GM21447 (cell line): ENCODE results near the gene CACNA2D1.
"Not testable (repeated sequence)": the region's sequence is repeated elsewhere in the genome, so short reads cannot be mapped to it uniquely, and the experiment has no call there.

Experiments used
- ATAC-seq: cut with Tn5 transposase; IDR thresholded peaks from one replicate; pipeline ENCODE4 v1.9.1; 2021; ENCODE audit not compliant: unreplicated experiment

Gene CACNA2D1

GRCh38 chr7:82173400-82174021 lies 270.1 kb downstream of the CACNA2D1 start:
- ATAC-seq: no peak

- no peak for ATAC-seq
Observed at GRCh38 chr7:82172881-82173280, 270.7 kb downstream of the CACNA2D1 start.

GRCh38 chr7:82172017-82172416 lies 271.6 kb downstream of the CACNA2D1 start:
- no peak for ATAC-seq

- ATAC-seq: no peak
Observed at GRCh38 chr7:82167558-82168314, 275.8 kb downstream of the CACNA2D1 start.

- ATAC-seq: no peak
Observed at GRCh38 chr7:82166260-82167015, 277.1 kb downstream of the CACNA2D1 start.

GRCh38 chr7:82164813-82165212 lies 278.8 kb downstream of the CACNA2D1 start:
- ATAC-seq: no peak

- no peak for ATAC-seq
Observed at GRCh38 chr7:82164410-82164809, 279.2 kb downstream of the CACNA2D1 start.

GRCh38 chr7:82163586-82163985 lies 280.0 kb downstream of the CACNA2D1 start:
- no peak for ATAC-seq

- no peak for ATAC-seq
Observed at GRCh38 chr7:82162289-82162688, 281.3 kb downstream of the CACNA2D1 start.

- ATAC-seq: no peak
Observed at GRCh38 chr7:82158327-82158726, 285.2 kb downstream of the CACNA2D1 start.

GRCh38 chr7:82156893-82157292 lies 286.7 kb downstream of the CACNA2D1 start:
- ATAC-seq: no peak

GRCh38 chr7:82156168-82156567 lies 287.4 kb downstream of the CACNA2D1 start:
- no peak for ATAC-seq

GRCh38 chr7:82154728-82155127 lies 288.8 kb downstream of the CACNA2D1 start:
- ATAC-seq: no peak

GRCh38 chr7:82153776-82154175 lies 289.8 kb downstream of the CACNA2D1 start:
- no peak for ATAC-seq

GRCh38 chr7:82152858-82153257 lies 290.7 kb downstream of the CACNA2D1 start:
- ATAC-seq: no peak

GRCh38 chr7:82146491-82146890 lies 297.1 kb downstream of the CACNA2D1 start:
- no peak for ATAC-seq

- no peak for ATAC-seq
Observed at GRCh38 chr7:82142263-82142864, 301.2 kb downstream of the CACNA2D1 start.

GRCh38 chr7:82141427-82141826 lies 302.1 kb downstream of the CACNA2D1 start:
- no peak for ATAC-seq

- not testable (repeated sequence) for ATAC-seq
Observed at GRCh38 chr7:82140608-82141007, 303.0 kb downstream of the CACNA2D1 start.

- no peak for ATAC-seq
Observed at GRCh38 chr7:82131215-82131614, 312.4 kb downstream of the CACNA2D1 start.

GRCh38 chr7:82129091-82129490 lies 314.5 kb downstream of the CACNA2D1 start:
- no peak for ATAC-seq
